Neural cell (in vitro differentiated cells): ENCODE data around the gene ADI1.

ENCODE experiments used
- EP300 ChIP-seq: fragments of 450-650 bp; conservative IDR thresholded peaks from 2 replicates; pipeline ENCODE4 v1.6.1; 2014; ENCODE audit warnings: antibody characterized with exemption, mild to moderate bottlenecking, moderate library complexity; ENCODE audit not compliant: poor library complexity, severe bottlenecking
- POLR2AphosphoS5 ChIP-seq: IDR thresholded peaks from 2 replicates; pipeline ENCODE4 v1.6.1; 2012
- TAF1 ChIP-seq: IDR thresholded peaks from 2 replicates; pipeline ENCODE4 v1.6.1; 2012; ENCODE audit warnings: low read depth
- TF ChIP-seq, protein P1 (sequence below): fragments of 450-650 bp; IDR thresholded peaks from 2 replicates; pipeline ENCODE4 v1.5.1; 2014; ENCODE audit warnings: antibody characterized with exemption, mild to moderate bottlenecking, moderate library complexity; ENCODE audit not compliant: poor library complexity, severe bottlenecking

DNA sequence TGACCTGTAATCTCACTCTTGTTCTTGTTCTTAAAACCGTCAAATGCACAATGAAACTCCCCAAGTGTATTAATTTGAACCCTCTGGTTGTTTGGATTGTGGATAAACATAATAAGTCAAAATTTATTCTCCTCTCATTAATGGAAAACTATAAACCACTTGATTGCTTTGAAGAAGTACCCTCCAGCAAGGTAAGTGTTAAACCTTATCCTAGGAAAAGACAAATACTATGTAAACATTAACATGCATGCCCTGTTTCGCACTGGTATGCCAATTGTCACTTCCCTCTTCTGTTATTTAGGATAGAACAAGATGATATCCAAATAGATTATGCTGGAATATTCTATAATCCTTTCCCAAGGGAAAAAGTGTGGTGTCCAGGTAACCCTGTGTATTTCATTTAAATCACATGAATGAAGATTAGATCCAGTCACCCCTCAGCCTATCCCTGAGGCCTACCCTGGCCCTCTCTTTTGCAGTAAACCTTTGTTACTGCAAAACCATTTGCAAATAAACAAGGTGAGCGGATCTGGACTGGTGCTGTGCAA lies 1.3 kb downstream of the ADI1 start:
- TF ChIP-seq, protein P1, sequence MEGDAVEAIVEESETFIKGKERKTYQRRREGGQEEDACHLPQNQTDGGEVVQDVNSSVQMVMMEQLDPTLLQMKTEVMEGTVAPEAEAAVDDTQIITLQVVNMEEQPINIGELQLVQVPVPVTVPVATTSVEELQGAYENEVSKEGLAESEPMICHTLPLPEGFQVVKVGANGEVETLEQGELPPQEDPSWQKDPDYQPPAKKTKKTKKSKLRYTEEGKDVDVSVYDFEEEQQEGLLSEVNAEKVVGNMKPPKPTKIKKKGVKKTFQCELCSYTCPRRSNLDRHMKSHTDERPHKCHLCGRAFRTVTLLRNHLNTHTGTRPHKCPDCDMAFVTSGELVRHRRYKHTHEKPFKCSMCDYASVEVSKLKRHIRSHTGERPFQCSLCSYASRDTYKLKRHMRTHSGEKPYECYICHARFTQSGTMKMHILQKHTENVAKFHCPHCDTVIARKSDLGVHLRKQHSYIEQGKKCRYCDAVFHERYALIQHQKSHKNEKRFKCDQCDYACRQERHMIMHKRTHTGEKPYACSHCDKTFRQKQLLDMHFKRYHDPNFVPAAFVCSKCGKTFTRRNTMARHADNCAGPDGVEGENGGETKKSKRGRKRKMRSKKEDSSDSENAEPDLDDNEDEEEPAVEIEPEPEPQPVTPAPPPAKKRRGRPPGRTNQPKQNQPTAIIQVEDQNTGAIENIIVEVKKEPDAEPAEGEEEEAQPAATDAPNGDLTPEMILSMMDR, result no peak
- TF ChIP-seq POLR2AphosphoS5 (no peak), EP300 (no peak), TAF1 (no peak)
